Mucosa of rectum (tissue), 2 donors: Measurements from ENCODE around the gene RNU11.
"Not testable (repeated sequence)": the region's sequence is repeated elsewhere in the genome, so short reads cannot be mapped to it uniquely, and the experiment has no call there.

Experiments used
- H3K27ac ChIP-seq, 2 donors: one replicate each; pipeline ENCODE4 v1.7.0; 2013; ENCODE audit warnings: inconsistent platforms in 2 of 2, low read depth in 2 of 2, low read length in 2 of 2
- H3K27me3 ChIP-seq, 2 donors: one replicate each; pipeline ENCODE4 v1.7.0; 2013; ENCODE audit warnings: low read length in 2 of 2; ENCODE audit not compliant: control insufficient read depth in 2 of 2, insufficient read depth in 2 of 2
- H3K36me3 ChIP-seq, 2 donors: one replicate each; pipeline ENCODE4 v1.7.0; 2013; ENCODE audit warnings: low read length in 2 of 2; ENCODE audit not compliant: control insufficient read depth in 2 of 2, insufficient read depth in 2 of 2
- H3K4me1 ChIP-seq, 2 donors: one replicate each; pipeline ENCODE4 v1.7.0; 2013; ENCODE audit warnings: low read length in 2 of 2, mild to moderate bottlenecking in 1 of 2; ENCODE audit not compliant: control insufficient read depth in 2 of 2, insufficient read depth in 2 of 2
- H3K4me3 ChIP-seq, 2 donors: one replicate each; pipeline ENCODE4 v1.7.0; 2013; ENCODE audit warnings: low read length in 2 of 2
- H3K9ac ChIP-seq, 2 donors: one replicate each; pipeline ENCODE4 v1.7.0; 2013; ENCODE audit warnings: low read length in 2 of 2, low read depth in 1 of 2, mild to moderate bottlenecking in 1 of 2
- H3K9me3 ChIP-seq, 2 donors: one replicate each; pipeline ENCODE4 v1.7.0; 2013; ENCODE audit warnings: low read length in 2 of 2; ENCODE audit not compliant: control insufficient read depth in 2 of 2
- donor health status: healthy.
- donor health status: Normal muscosa, but diverticular disease.

RNU11 gene

GRCh38 chr1:28656335-28656734 lies 7.9 kb downstream of the RNU11 start:
- H3K27ac ChIP-seq, result peak overlapping the region in 1 of 2 donors; percentile 37
- no peaks in the 10 kb centered on the region for H3K36me3 ChIP-seq
- peaks cover 0 to 5% of the 10 kb centered on the region in 2 donors for H3K4me1 ChIP-seq
- H3K4me3 ChIP-seq, result no peak overlapping the region
- no peaks in the 10 kb centered on the region for H3K9me3 ChIP-seq
- no peak overlapping the region for H3K9ac ChIP-seq
- H3K27me3 ChIP-seq, result no peaks in the 10 kb centered on the region

GRCh38 chr1:28663871-28664470 lies 15.6 kb downstream of the RNU11 start:
- no peaks in the 10 kb centered on the region for H3K36me3 ChIP-seq
- no peak overlapping the region for H3K9ac ChIP-seq
- H3K27me3 ChIP-seq, result no peaks in the 10 kb centered on the region
- H3K4me3 ChIP-seq, result no peak overlapping the region
- peaks cover 5 to 6% of the 10 kb centered on the region in 2 donors for H3K4me1 ChIP-seq
- H3K27ac ChIP-seq, result no peak overlapping the region
- no peaks in the 10 kb centered on the region for H3K9me3 ChIP-seq

GRCh38 chr1:28666806-28667205 lies 18.4 kb downstream of the RNU11 start:
- H3K27ac ChIP-seq, result no peak overlapping the region
- H3K4me1 ChIP-seq, result peaks cover 9 to 11% of the 10 kb centered on the region in 2 donors
- no peaks in the 10 kb centered on the region for H3K36me3 ChIP-seq
- no peak overlapping the region for H3K9ac ChIP-seq
- no peaks in the 10 kb centered on the region for H3K27me3 ChIP-seq
- H3K4me3 ChIP-seq, result no peak overlapping the region
- H3K9me3 ChIP-seq, result no peaks in the 10 kb centered on the region

- Histone ChIP-seq H3K27ac (peak within 1 kb of the TSS; percentile 93 to 96), H3K27me3 (no peaks in the 10 kb centered on the region), H3K4me1 (peaks cover 9 to 11% of the 10 kb centered on the region in 2 donors), H3K9me3 (no peaks in the 10 kb centered on the region), H3K9ac (peak within 1 kb of the TSS; percentile 97 to 98), H3K36me3 (no peaks in the 10 kb centered on the region), H3K4me3 (peak within 1 kb of the TSS; percentile 63 to 91)
Measured at GRCh38 chr1:28668191-28668955, 20.0 kb downstream of the RNU11 start, which contains the start of gene GMEB1. Gene GMEB1 (plus strand): TSS chr1:28668784. CDS start chr1:28683613, 14,829 bp downstream.

GRCh38 chr1:28668956-28669723 lies 20.7 kb downstream of the RNU11 start:
- peaks cover 9 to 11% of the 10 kb centered on the region in 2 donors for H3K4me1 ChIP-seq
- H3K27ac ChIP-seq, result peak overlapping the region; percentile 93 to 96
- H3K36me3 ChIP-seq, result no peaks in the 10 kb centered on the region
- no peaks in the 10 kb centered on the region for H3K9me3 ChIP-seq
- H3K4me3 ChIP-seq, result peak overlapping the region; percentile 63 to 90
- no peaks in the 10 kb centered on the region for H3K27me3 ChIP-seq
- H3K9ac ChIP-seq, result peak overlapping the region; percentile 96 to 97

GRCh38 chr1:28671254-28671780 lies 22.9 kb downstream of the RNU11 start:
- no peak overlapping the region for H3K27ac ChIP-seq
- H3K36me3 ChIP-seq, result no peaks in the 10 kb centered on the region
- H3K4me3 ChIP-seq, result no peak overlapping the region
- no peaks in the 10 kb centered on the region for H3K9me3 ChIP-seq
- no peak overlapping the region for H3K9ac ChIP-seq
- H3K27me3 ChIP-seq, result no peaks in the 10 kb centered on the region
- peaks cover 9 to 11% of the 10 kb centered on the region in 2 donors for H3K4me1 ChIP-seq

GRCh38 chr1:28672971-28673370 lies 24.6 kb downstream of the RNU11 start:
- not testable (repeated sequence) for H3K4me1 ChIP-seq, H3K27me3 ChIP-seq, H3K9ac ChIP-seq, H3K9me3 ChIP-seq, H3K36me3 ChIP-seq, H3K27ac ChIP-seq, H3K4me3 ChIP-seq

GRCh38 chr1:28675924-28676257 lies 27.5 kb downstream of the RNU11 start:
- no peak overlapping the region for H3K4me3 ChIP-seq
- no peaks in the 10 kb centered on the region for H3K4me1 ChIP-seq
- H3K9me3 ChIP-seq, result no peaks in the 10 kb centered on the region
- no peaks in the 10 kb centered on the region for H3K27me3 ChIP-seq
- no peak overlapping the region for H3K9ac ChIP-seq
- no peak overlapping the region for H3K27ac ChIP-seq
- H3K36me3 ChIP-seq, result no peaks in the 10 kb centered on the region

GRCh38 chr1:28680151-28680550 lies 31.8 kb downstream of the RNU11 start:
- H3K27me3 ChIP-seq, result no peaks in the 10 kb centered on the region
- H3K9me3 ChIP-seq, result no peaks in the 10 kb centered on the region
- H3K9ac ChIP-seq, result no peak overlapping the region
- H3K27ac ChIP-seq, result no peak overlapping the region
- H3K4me3 ChIP-seq, result no peak overlapping the region
- H3K4me1 ChIP-seq, result no peaks in the 10 kb centered on the region
- peaks cover 0 to 14% of the 10 kb centered on the region in 2 donors for H3K36me3 ChIP-seq

GRCh38 chr1:28682840-28683239 lies 34.4 kb downstream of the RNU11 start:
- Histone ChIP-seq H3K27ac (no peak overlapping the region), H3K9me3 (no peaks in the 10 kb centered on the region), H3K4me1 (no peaks in the 10 kb centered on the region), H3K36me3 (peaks cover 3 to 19% of the 10 kb centered on the region in 2 donors), H3K9ac (no peak overlapping the region), H3K4me3 (no peak overlapping the region), H3K27me3 (no peaks in the 10 kb centered on the region)
